GM12878 (cell line): ENCODE measurements around the gene MACROD2. TPM values are rescaled to one million over a fixed set of nuclear protein-coding genes. Genes with fewer than 3 reads are reported as not detected.

ENCODE experiments used
- ATAC-seq: fragments of 200-7000 bp; cut with Tn5 transposase; 3 replicates; pipeline ENCODE4 v1.9.1; 2020; ENCODE audit warnings: mild to moderate bottlenecking, moderate library complexity
- BruUV-seq: library from RNA; stranded (reverse); fragments of 400-500 nt; replicated peaks from 2 replicates; lab custom pipeline; 2021; lab: Mats Ljungman, UMichigan
- CTCF ChIA-PET: fragments of 300-600 bp; sonication (Branson Sonifier 250); formaldehyde crosslinking; extraction: SDS; loops from one replicate; lab custom pipeline; 2021; ENCODE audit warnings: inconsistent platforms; lab: Yijun Ruan, JAX
- POLR2A ChIA-PET: fragments of 350-600 bp; formaldehyde crosslinking; extraction: SDS; loops from one replicate; lab custom pipeline; 2021; ENCODE audit warnings: inconsistent platforms; lab: Charles Lee
- RAD21 ChIA-PET: fragments of 300-600 bp; sonication (Branson Sonifier 250); formaldehyde crosslinking; loops from one replicate; lab custom pipeline; 2023; ENCODE audit warnings: antibody characterized with exemption; ENCODE audit not compliant: unreplicated experiment; lab: Charles Lee
- SMC1A ChIA-PET: fragments of 300-600 bp; sonication (Branson Sonifier 250); formaldehyde crosslinking; loops from one replicate; lab custom pipeline; 2023; ENCODE audit not compliant: unreplicated experiment, uncharacterized antibody; lab: Charles Lee
- DNase-seq: peaks from one replicate; pipeline ENCODE4 v3.0.0-alpha.2; 2011; ENCODE audit warnings: low read depth, low spot score
- FAIRE-seq: peaks from 3 replicates; lab custom pipeline; 2011; peaks lifted over from hg19 to GRCh38; lab: Jason Lieb, UNC
- H2AFZ ChIP-seq: 2 replicates; pipeline ENCODE4 v1.6.0; 2011; ENCODE audit warnings: low read depth, low read length, control low read depth; ENCODE audit not compliant: control insufficient read depth
- H3K27ac ChIP-seq: 2 replicates; pipeline ENCODE4 v1.5.1; 2011; ENCODE audit warnings: control low read depth; ENCODE audit not compliant: control insufficient read depth, insufficient read depth
- H3K27me3 ChIP-seq, 2 experiments: replicated peaks in 1 of 2; 2 replicates each; pipeline versions ENCODE4 v1.6.0 to v1.6.1; 2011; ENCODE audit warnings: low read length in 1 of 2; ENCODE audit not compliant: control insufficient read depth in 2 of 2, insufficient read depth in 2 of 2
- H3K36me3 ChIP-seq, 2 experiments: 2 replicates each; pipeline ENCODE4 v1.5.1; 2011; ENCODE audit warnings: low read length in 1 of 2; ENCODE audit not compliant: control insufficient read depth in 2 of 2, insufficient read depth in 2 of 2
- H3K4me1 ChIP-seq: 2 replicates; pipeline ENCODE4 v1.6.1; 2011; ENCODE audit warnings: mild to moderate bottlenecking, low read length, moderate library complexity, mixed read lengths; ENCODE audit not compliant: control insufficient read depth, insufficient read depth
- H3K4me2 ChIP-seq: 2 replicates; pipeline ENCODE4 v1.6.0; 2011; ENCODE audit warnings: control low read depth; ENCODE audit not compliant: control insufficient read depth, insufficient read depth
- H3K4me3 ChIP-seq: fragments of 200-600 bp; sonication (generic); 2 replicates; pipeline ENCODE4 v1.5.1; 2016
- H3K79me2 ChIP-seq: 2 replicates; pipeline ENCODE4 v1.6.0; 2011; ENCODE audit warnings: low read length; ENCODE audit not compliant: control insufficient read depth, insufficient read depth
- H3K9ac ChIP-seq: 2 replicates; pipeline ENCODE4 v1.8.0; 2011; ENCODE audit warnings: low read length, control low read depth, mixed read lengths; ENCODE audit not compliant: control insufficient read depth, insufficient read depth
- H3K9me3 ChIP-seq: replicated peaks from 3 replicates; pipeline ENCODE4 v1.5.1; 2011; ENCODE audit warnings: mild to moderate bottlenecking, low read length; ENCODE audit not compliant: control insufficient read depth, insufficient read depth
- H4K20me1 ChIP-seq: 2 replicates; pipeline ENCODE4 v1.6.0; 2011; ENCODE audit not compliant: control insufficient read depth, insufficient read depth
- CBFB ChIP-seq: IDR thresholded peaks from 2 replicates; pipeline ENCODE4 v1.6.1; 2016; ENCODE audit warnings: antibody characterized with exemption, low read depth
- EED ChIP-seq: sonication (generic); IDR thresholded peaks from 2 replicates; pipeline ENCODE4 v1.6.1; 2016; ENCODE audit warnings: antibody characterized with exemption, low read depth
- EP300 ChIP-seq, 2 experiments: fragments of 150-350 bp in 1 of 2; IDR thresholded peaks; 2 replicates each; pipeline ENCODE4 v1.6.1; 2011 to 2012; ENCODE audit warnings: low read depth in 2 of 2, low read length in 2 of 2, borderline replicate concordance in 1 of 2, improper control_type of control experiment in 1 of 2, inconsistent platforms in 1 of 2; ENCODE audit not compliant: control insufficient read depth in 1 of 2
- EZH2 ChIP-seq: IDR thresholded peaks from 2 replicates; pipeline ENCODE4 v1.6.1; 2012; ENCODE audit warnings: low read depth, mild to moderate bottlenecking, control low read depth, inconsistent platforms, low read length, borderline replicate concordance; ENCODE audit not compliant: control insufficient read depth
- GABPA ChIP-seq: IDR thresholded peaks from 2 replicates; pipeline ENCODE4 v1.6.1; 2014; ENCODE audit warnings: antibody characterized with exemption, low read depth, mild to moderate bottlenecking, inconsistent platforms
- IKZF2 ChIP-seq, 2 experiments: fragments of 450-650 bp; IDR thresholded peaks; 2 replicates each; pipeline ENCODE4 v1.6.1; 2017; ENCODE audit warnings: mild to moderate bottlenecking in 2 of 2, moderate library complexity in 2 of 2
- POU2F2 ChIP-seq: IDR thresholded peaks from 3 replicates; pipeline ENCODE4 v1.6.1; 2011; ENCODE audit warnings: low read depth, mild to moderate bottlenecking, low read length, borderline replicate concordance
- RAD21 ChIP-seq: IDR thresholded peaks from 2 replicates; pipeline ENCODE4 v1.6.1; 2011; ENCODE audit warnings: mild to moderate bottlenecking, low read depth, low read length, moderate library complexity; ENCODE audit not compliant: insufficient read depth
- RBBP5 ChIP-seq: fragments of 200-600 bp; sonication (generic); conservative IDR thresholded peaks from 2 replicates; pipeline ENCODE4 v1.6.1; 2016
- SIN3A ChIP-seq: IDR thresholded peaks from 2 replicates; pipeline ENCODE4 v1.6.1; 2012; ENCODE audit warnings: low read depth, low read length, improper control_type of control experiment
- TCF12 ChIP-seq: IDR thresholded peaks from 2 replicates; pipeline ENCODE4 v1.6.1; 2011; ENCODE audit warnings: low read depth, mild to moderate bottlenecking, low read length
- WGBS: methylation state at CpG from one replicate; pipeline ENCODE4 v1.1.6; 2016; ENCODE audit warnings: low lambda C conversion rate; ENCODE audit not compliant: insufficient replicate concordance, insufficient coverage; ENCODE audit errors: missing lambda C conversion rate; 5-methylcytosine and 5-hydroxymethylcytosine counted together
- in situ Hi-C: fragments of 300-500 bp; cut with MboI; formaldehyde crosslinking; loops from 9 replicates; pipeline ENCODE4 v1.14.3; 2018; ENCODE audit warnings: mixed read lengths
- intact Hi-C: fragments of 100-400 bp; cut with micrococcal nuclease; formaldehyde crosslinking; loops from one replicate; pipeline ENCODE4 v1.14.2; 2022; ENCODE audit not compliant: unreplicated experiment
- polyA plus RNA-seq, 11 experiments: library from polyadenylated mRNA; depleted of rRNA in 4 of 11; unstranded in 6 of 11; stranded (reverse) in 5 of 11; fragments of >200 nt; fragmentation: Nextera tagmentation in 4 of 11; fragmentation: Illumina TruSeq in 1 of 11; extraction: Ambion mirVana in 4 of 11; extraction: Trizol in 1 of 11; gene quantifications; 1 replicate in 1 of 11; 2 replicates in 10 of 11; pipeline versions ENCODE4 v1.2.1 to v1.2.3, GENCODE V29; 2011 to 2016; ENCODE audit warnings: inconsistent platforms in 2 of 11, missing spikeins in 2 of 11, low read depth in 1 of 11
- total RNA-seq, 4 experiments: library from RNA; depleted of rRNA in 3 of 4; stranded (reverse); fragments of >200 nt in 3 of 4; fragmentation: Illumina TruSeq in 1 of 4; extraction: Trizol in 1 of 4; gene quantifications; 2 replicates each; pipeline versions ENCODE4 v1.2.1 to v1.2.3, GENCODE V29; 2013 to 2021
- TF ChIP-seq, protein P1 (sequence below): fragments of 450-650 bp; IDR thresholded peaks from 2 replicates; pipeline ENCODE4 v1.6.1; 2017; ENCODE audit warnings: antibody characterized with exemption, mild to moderate bottlenecking, moderate library complexity
- TF ChIP-seq, protein P2 (sequence below): fragments of 450-650 bp; IDR thresholded peaks from 2 replicates; pipeline ENCODE4 v1.6.1; 2018; ENCODE audit warnings: borderline replicate concordance, mild to moderate bottlenecking; ENCODE audit not compliant: partially characterized antibody

MACROD2 gene
- total and polyA plus RNA-seq, 10 of the 15 experiments (the other 5 are each of a cell fraction or from before 2014, with no cell fraction given): 1.1 to 21.5 (median 2.2) TPM

DNA sequence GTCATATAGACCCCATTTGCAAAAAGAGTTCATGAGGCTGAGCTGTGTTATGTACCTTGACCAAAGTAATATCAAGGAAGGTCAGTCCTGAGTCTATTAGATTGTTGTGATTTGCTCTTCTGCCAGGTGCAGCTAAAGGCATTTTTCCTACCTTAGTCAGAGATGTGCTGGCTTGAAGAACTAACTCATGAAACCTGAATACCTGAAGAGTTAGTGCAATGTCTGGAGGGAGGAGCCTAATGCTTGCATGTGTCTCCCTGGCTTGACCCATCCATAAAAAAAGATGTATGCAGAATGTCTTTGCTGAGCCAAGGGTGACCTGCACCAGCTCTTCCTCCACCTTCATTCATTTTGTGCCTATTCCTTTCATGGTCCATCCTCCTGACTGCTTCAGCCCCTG lies 1835.9 kb downstream of the MACROD2 start (continued):
- TF ChIP-seq, protein P1, sequence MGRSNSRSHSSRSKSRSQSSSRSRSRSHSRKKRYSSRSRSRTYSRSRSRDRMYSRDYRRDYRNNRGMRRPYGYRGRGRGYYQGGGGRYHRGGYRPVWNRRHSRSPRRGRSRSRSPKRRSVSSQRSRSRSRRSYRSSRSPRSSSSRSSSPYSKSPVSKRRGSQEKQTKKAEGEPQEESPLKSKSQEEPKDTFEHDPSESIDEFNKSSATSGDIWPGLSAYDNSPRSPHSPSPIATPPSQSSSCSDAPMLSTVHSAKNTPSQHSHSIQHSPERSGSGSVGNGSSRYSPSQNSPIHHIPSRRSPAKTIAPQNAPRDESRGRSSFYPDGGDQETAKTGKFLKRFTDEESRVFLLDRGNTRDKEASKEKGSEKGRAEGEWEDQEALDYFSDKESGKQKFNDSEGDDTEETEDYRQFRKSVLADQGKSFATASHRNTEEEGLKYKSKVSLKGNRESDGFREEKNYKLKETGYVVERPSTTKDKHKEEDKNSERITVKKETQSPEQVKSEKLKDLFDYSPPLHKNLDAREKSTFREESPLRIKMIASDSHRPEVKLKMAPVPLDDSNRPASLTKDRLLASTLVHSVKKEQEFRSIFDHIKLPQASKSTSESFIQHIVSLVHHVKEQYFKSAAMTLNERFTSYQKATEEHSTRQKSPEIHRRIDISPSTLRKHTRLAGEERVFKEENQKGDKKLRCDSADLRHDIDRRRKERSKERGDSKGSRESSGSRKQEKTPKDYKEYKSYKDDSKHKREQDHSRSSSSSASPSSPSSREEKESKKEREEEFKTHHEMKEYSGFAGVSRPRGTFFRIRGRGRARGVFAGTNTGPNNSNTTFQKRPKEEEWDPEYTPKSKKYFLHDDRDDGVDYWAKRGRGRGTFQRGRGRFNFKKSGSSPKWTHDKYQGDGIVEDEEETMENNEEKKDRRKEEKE: no peak
- no peak for TF ChIP-seq SIN3A
- TF ChIP-seq TCF12: no peak
- TF ChIP-seq, protein P2, sequence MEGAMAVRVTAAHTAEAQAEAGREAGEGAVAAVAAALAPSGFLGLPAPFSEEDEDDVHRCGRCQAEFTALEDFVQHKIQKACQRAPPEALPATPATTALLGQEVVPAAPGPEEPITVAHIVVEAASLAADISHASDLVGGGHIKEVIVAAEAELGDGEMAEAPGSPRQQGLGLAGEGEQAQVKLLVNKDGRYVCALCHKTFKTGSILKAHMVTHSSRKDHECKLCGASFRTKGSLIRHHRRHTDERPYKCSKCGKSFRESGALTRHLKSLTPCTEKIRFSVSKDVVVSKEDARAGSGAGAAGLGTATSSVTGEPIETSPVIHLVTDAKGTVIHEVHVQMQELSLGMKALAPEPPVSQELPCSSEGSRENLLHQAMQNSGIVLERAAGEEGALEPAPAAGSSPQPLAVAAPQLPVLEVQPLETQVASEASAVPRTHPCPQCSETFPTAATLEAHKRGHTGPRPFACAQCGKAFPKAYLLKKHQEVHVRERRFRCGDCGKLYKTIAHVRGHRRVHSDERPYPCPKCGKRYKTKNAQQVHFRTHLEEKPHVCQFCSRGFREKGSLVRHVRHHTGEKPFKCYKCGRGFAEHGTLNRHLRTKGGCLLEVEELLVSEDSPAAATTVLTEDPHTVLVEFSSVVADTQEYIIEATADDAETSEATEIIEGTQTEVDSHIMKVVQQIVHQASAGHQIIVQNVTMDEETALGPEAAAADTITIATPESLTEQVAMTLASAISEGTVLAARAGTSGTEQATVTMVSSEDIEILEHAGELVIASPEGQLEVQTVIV: no peak
- no peak for TF ChIP-seq RBBP5
- no peak for TF ChIP-seq EED

DNA sequence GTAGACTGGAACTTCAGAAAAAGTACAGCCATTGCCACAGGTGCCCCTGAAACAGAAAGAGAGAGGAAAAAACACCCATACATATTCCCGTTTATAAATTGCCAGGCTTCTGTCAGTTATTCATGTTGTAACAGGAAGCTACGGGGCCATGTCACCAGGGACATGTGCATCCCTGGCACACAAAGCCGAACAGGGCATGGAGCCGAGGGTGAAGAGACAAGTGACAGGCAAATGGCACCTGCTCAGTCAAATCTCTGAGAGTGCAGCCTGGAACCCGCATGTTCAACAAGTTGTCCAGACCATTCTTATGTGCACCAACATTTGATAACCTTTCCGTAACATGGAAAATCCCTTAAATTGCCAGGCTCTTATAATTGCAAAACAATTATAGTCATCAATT lies 1837.2 kb downstream of the MACROD2 start:
- RAD21 ChIA-PET: interaction anchor here (0.6 kb wide), 1 partner anchor 36 kb away, joined by 3 read pairs; no protein-coding TSS in a partner anchor
- CTCF ChIA-PET: no interaction called here
- POLR2A ChIA-PET: no interaction called here
- no peaks in the 10 kb centered on the region for H3K27me3 ChIP-seq
- BruUV-seq: no TSS peak
- intact Hi-C loops (no loop called here), in situ Hi-C loops (no loop called here)
- FAIRE-seq: no peak
- H4K20me1 ChIP-seq: no peaks in the 10 kb centered on the region
- no peak for TF ChIP-seq GABPA
- no peak for TF ChIP-seq RBBP5
- TF ChIP-seq SIN3A: no peak
- TF ChIP-seq EZH2: no peak
- TF ChIP-seq EP300 (IDR thresholded peaks at IDR 0.05; ENCODE audit: borderline replicate concordance in 1 of 2, control insufficient read depth in 1 of 2, low read depth in 2 of 2, low read length in 2 of 2): no peak
- TF ChIP-seq IKZF2 (IDR thresholded peaks at IDR 0.05): no peak
- no peak for TF ChIP-seq POU2F2
- TF ChIP-seq RAD21: no peak
- TF ChIP-seq CBFB: no peak
- H3K9me3 ChIP-seq: no peaks in the 10 kb centered on the region
- WGBS: 49% methylated on average over 6 of the region's 6 CpGs
- no peaks in the 10 kb centered on the region for H3K79me2 ChIP-seq
- H3K9ac ChIP-seq: no peak overlapping the region
- SMC1A ChIA-PET: no interaction called here
- no peaks in the 10 kb centered on the region for H3K4me1 ChIP-seq
- no peak overlapping the region for H3K4me2 ChIP-seq
- no peak for DNase-seq
- no peak overlapping the region for H3K4me3 ChIP-seq
- ATAC-seq: no peak
- H2AFZ ChIP-seq: no peak overlapping the region
- no peaks in the 10 kb centered on the region for H3K36me3 ChIP-seq
- no peak overlapping the region for H3K27ac ChIP-seq
